OCI-LY7 (cell line): Measurements from ENCODE around the gene B3GALT4. TPM values are rescaled to one million over a fixed set of nuclear protein-coding genes. Genes with fewer than 3 reads are reported as not detected.

ENCODE experiments used
- BruUV-seq: library from RNA; stranded (reverse); fragments of 400-500 nt; replicated peaks from 2 replicates; lab custom pipeline; 2021; lab: Mats Ljungman, UMichigan
- CTCF ChIA-PET: fragments of 300-600 bp; sonication (Branson Sonifier 250); formaldehyde crosslinking; loops from one replicate; lab custom pipeline; 2022; ENCODE audit warnings: antibody characterized with exemption; ENCODE audit not compliant: unreplicated experiment; lab: Charles Lee
- POLR2A ChIA-PET: fragments of 300-600 bp; sonication (Branson Sonifier 250); formaldehyde crosslinking; loops from one replicate; lab custom pipeline; 2022; ENCODE audit warnings: antibody characterized with exemption; lab: Charles Lee
- DNase-seq: peaks from one replicate; pipeline ENCODE4 v3.0.0-alpha.2; 2015; ENCODE audit warnings: low spot score
- H2AFZ ChIP-seq: fragments of 200-600 bp; sonication (generic), shearing (Covaris generic); 2 replicates; pipeline ENCODE4 v1.6.1; 2014; ENCODE audit warnings: mild to moderate bottlenecking, antibody characterized with exemption, low read length, moderate library complexity
- H3K27ac ChIP-seq: fragments of 200-600 bp; sonication (generic); 2 replicates; pipeline ENCODE4 v1.5.1; 2014; ENCODE audit warnings: mixed run types, low read depth, mild to moderate bottlenecking, moderate library complexity, low read length, inconsistent platforms; ENCODE audit not compliant: poor library complexity, severe bottlenecking
- H3K36me3 ChIP-seq: fragments of 200-600 bp; sonication (generic); 2 replicates; pipeline ENCODE4 v1.6.1; 2014; ENCODE audit warnings: mild to moderate bottlenecking, antibody characterized with exemption, low read length, moderate library complexity, mixed read lengths; ENCODE audit not compliant: insufficient read depth
- H3K4me1 ChIP-seq: fragments of 200-600 bp; sonication (generic); 2 replicates; pipeline ENCODE4 v1.5.1; 2014; ENCODE audit warnings: mild to moderate bottlenecking, low read length; ENCODE audit not compliant: insufficient read depth, poor library complexity, severe bottlenecking
- H3K4me2 ChIP-seq: fragments of 200-600 bp; sonication (generic); 2 replicates; pipeline ENCODE4 v1.6.1; 2014; ENCODE audit warnings: mild to moderate bottlenecking, low read length
- H3K4me3 ChIP-seq: fragments of 200-600 bp; sonication (generic); 2 replicates; pipeline ENCODE4 v1.5.1; 2014; ENCODE audit warnings: mild to moderate bottlenecking, low read depth, low read length; ENCODE audit not compliant: poor library complexity, severe bottlenecking
- H3K79me2 ChIP-seq: fragments of 200-600 bp; sonication (generic); 2 replicates; pipeline ENCODE4 v1.6.1; 2016; ENCODE audit warnings: low read depth, mild to moderate bottlenecking, low read length, moderate library complexity, mixed read lengths; ENCODE audit not compliant: insufficient read depth
- H3K9me2 ChIP-seq: fragments of 200-600 bp; sonication (generic); 2 replicates; pipeline ENCODE4 v1.6.1; 2016; ENCODE audit warnings: mild to moderate bottlenecking, low read length, mixed read lengths; ENCODE audit not compliant: insufficient read depth
- H3K9me3 ChIP-seq: fragments of 200-600 bp; sonication (generic); 2 replicates; pipeline ENCODE4 v1.6.1; 2014; ENCODE audit warnings: mild to moderate bottlenecking, mixed run types, low read length, mixed read lengths
- H4K20me1 ChIP-seq: fragments of 200-600 bp; sonication (generic); 2 replicates; pipeline ENCODE4 v1.6.1; 2014; ENCODE audit warnings: mild to moderate bottlenecking, antibody characterized with exemption, low read length, moderate library complexity, mixed read lengths; ENCODE audit not compliant: insufficient read depth
- CTCF ChIP-seq: fragments of 200-600 bp; sonication (generic); conservative IDR thresholded peaks from 2 replicates; pipeline ENCODE4 v1.5.1; 2014; ENCODE audit warnings: mild to moderate bottlenecking, antibody characterized with exemption, low read length, moderate library complexity, mixed read lengths
- EZH2phosphoT487 ChIP-seq: fragments of 200-600 bp; sonication (generic); IDR thresholded peaks from 2 replicates; pipeline ENCODE4 v1.6.1; 2018; ENCODE audit warnings: low read depth, borderline replicate concordance, mild to moderate bottlenecking, mixed run types, antibody characterized with exemption, low read length, moderate library complexity, mixed read lengths
- intact Hi-C: fragments of 100-400 bp; cut with micrococcal nuclease; formaldehyde crosslinking; loops from one replicate; pipeline ENCODE4 v1.10.0; 2022; ENCODE audit not compliant: unreplicated experiment
- total RNA-seq, 2 experiments: library from RNA; depleted of rRNA in 1 of 2; stranded (reverse); fragments of >200 nt in 1 of 2; shearing (Covaris generic) in 1 of 2; gene quantifications; 2 replicates each; pipeline ENCODE4 v1.2.3, GENCODE V29; 2014 to 2022

Gene B3GALT4
- total RNA-seq, 2 experiments from 2014 or later: 14.1 to 14.2 TPM

DNA sequence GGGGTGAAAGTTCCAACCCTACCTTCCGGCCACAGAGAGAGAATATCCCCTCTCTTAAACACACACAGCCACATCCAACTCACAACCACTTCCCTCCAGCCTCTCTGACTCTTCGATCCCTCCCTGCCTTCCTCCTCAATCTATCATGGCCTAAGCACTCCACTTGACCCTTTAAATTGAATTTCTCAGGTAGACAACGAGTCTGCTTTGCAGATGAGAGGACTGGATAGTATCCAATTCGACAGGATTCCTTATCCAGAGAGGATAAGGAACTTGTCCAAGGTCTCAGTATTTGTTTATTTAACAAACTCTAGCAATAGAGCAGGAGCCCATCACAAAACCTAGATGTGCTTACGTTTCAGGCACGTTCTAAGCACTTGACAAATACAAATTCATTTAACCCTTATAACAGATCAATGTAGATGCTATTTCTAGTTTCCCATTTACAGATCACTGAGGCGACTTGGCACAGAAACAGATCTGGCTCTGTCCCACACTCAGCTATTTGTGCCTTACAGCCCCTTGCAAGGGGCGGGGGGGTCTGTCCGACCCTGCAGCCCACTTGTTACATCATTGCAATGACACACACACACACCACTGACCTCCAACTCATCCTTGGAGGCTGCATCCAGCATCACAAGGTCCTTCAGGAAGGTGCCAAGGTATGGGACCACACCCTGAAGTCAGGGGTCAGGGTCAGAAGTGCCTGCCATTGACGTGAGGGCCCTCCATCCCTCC, 17.3 kb downstream of the B3GALT4 start:
- CTCF ChIA-PET: no interaction called here
- intact Hi-C loops: no loop called here
- no peaks in the 10 kb centered on the region for H4K20me1 ChIP-seq
- H3K27ac ChIP-seq: no peak overlapping the region
- peaks cover 26% of the 10 kb centered on the region for H3K4me1 ChIP-seq
- H3K79me2 ChIP-seq: peaks cover 15% of the 10 kb centered on the region; the same call in 1 of the 2 replicates
- no TSS peak for BruUV-seq
- no peak overlapping the region for H3K4me3 ChIP-seq
- H3K9me2 ChIP-seq: no peaks in the 10 kb centered on the region
- POLR2A ChIA-PET: interaction anchor here (0.6 kb wide), 1 partner anchor 39 kb away, joined by 4 read pairs; no protein-coding TSS in a partner anchor
- no peak for DNase-seq
- H3K9me3 ChIP-seq: no peaks in the 10 kb centered on the region
- H2AFZ ChIP-seq: no peak overlapping the region
- TF ChIP-seq EZH2phosphoT487: no peak
- peaks cover 57% of the 10 kb centered on the region for H3K36me3 ChIP-seq
- no peak overlapping the region for H3K4me2 ChIP-seq

DNA sequence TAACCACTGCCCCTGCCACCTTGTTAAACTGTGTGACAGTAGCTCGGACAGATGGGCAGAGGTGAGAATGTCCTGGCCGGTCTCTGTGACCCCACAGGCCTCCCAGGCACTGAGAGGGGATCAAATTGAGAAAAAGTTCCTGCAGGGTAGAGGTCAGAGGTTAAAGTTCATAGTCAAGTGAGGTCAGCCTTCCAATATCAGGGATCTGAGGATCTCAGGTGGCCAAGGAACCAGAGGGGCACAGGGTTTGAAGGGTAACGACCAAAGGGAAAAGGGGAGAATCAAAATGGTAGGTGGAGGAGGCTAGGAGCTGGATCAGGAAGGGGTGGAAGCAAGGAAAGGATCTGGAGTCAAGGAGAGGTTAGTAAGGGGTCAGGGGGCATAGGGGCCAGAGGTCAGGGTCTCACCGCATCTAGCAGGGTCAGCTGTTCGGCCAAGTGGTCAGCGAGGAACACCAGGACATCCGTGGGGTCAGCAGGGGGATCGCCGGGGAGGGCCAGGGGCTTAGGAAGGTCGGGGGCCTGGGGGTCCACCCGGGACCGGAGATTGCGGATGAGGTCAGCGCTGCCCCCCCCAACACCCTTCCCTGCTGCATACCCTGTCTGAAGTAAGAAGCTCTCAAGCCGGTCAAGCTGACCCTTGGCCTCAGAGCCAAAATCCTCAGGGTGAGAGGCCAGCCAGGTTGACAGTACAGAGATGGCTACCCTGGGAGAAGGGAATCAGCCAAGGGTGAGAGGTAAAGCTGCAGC, 18.9 kb downstream of the B3GALT4 start:
- no peaks in the 10 kb centered on the region for H3K9me3 ChIP-seq
- H3K27ac ChIP-seq: no peak overlapping the region
- H3K4me2 ChIP-seq: no peak overlapping the region
- no peak overlapping the region for H2AFZ ChIP-seq
- CTCF ChIA-PET: no interaction called here
- no peaks in the 10 kb centered on the region for H4K20me1 ChIP-seq
- no peaks in the 10 kb centered on the region for H3K9me2 ChIP-seq
- TF ChIP-seq CTCF (no peak), EZH2phosphoT487 (no peak)
- peaks cover 3% of the 10 kb centered on the region; the same call in 1 of the 2 replicates for H3K79me2 ChIP-seq
- H3K36me3 ChIP-seq: peaks cover 61% of the 10 kb centered on the region
- intact Hi-C loops: loop anchor here (5.0 kb wide), 1 partner anchor 97 kb away; the partner anchor contains the start of gene KIFC1
- H3K4me1 ChIP-seq: peaks cover 29% of the 10 kb centered on the region
- POLR2A ChIA-PET: no interaction called here
- no peak overlapping the region for H3K4me3 ChIP-seq
- no TSS peak for BruUV-seq
- no peak for DNase-seq

- H3K79me2 ChIP-seq: peaks cover 5% of the 10 kb centered on the region; the same call in 1 of the 2 replicates
- ChIA-PET POLR2A (interaction anchor here (1.0 kb wide), 1 partner anchor 8 kb away, joined by 3 read pairs; the partner anchor contains the start of gene WDR46), CTCF (interaction anchor here (0.5 kb wide), 1 partner anchor 26 kb away, joined by 4 read pairs; no protein-coding TSS in a partner anchor)
- peak overlapping the region; percentile 83 for H3K4me3 ChIP-seq
- BruUV-seq: no TSS peak
- H3K36me3 ChIP-seq: peaks cover 61% of the 10 kb centered on the region
- H3K9me2 ChIP-seq: no peaks in the 10 kb centered on the region
- H2AFZ ChIP-seq: no peak overlapping the region
- H3K4me2 ChIP-seq: peak overlapping the region; percentile 85
- H3K9me3 ChIP-seq: no peaks in the 10 kb centered on the region
- H4K20me1 ChIP-seq: no peaks in the 10 kb centered on the region
- TF ChIP-seq CTCF: no peak
- no peak for TF ChIP-seq EZH2phosphoT487
- H3K27ac ChIP-seq: peak overlapping the region; percentile 93
- no peak for DNase-seq
- H3K4me1 ChIP-seq: peaks cover 21% of the 10 kb centered on the region
- intact Hi-C loops: loop anchor here (5.0 kb wide), 1 partner anchor 95 kb away; the partner anchor contains the start of gene KIFC1
Observed at GRCh38 chr6:33296797-33297405, 20.0 kb downstream of the B3GALT4 start.
